Astrocyte of the spinal cord (primary cell): ENCODE data around the gene UTF1.
A peak's percentile ranks its signal among the peaks of the same experiment; 100 is the strongest.

Source experiments
- DNase-seq: peaks from one replicate; pipeline ENCODE4 v3.0.0; 2011; ENCODE audit warnings: low read depth, low spot score
- H3K4me3 ChIP-seq: 2 replicates; pipeline ENCODE4 v1.5.1; 2011; ENCODE audit warnings: low read depth, mild to moderate bottlenecking, low read length, moderate library complexity
- in situ Hi-C: cut with HindIII; loops from 2 replicates; pipeline ENCODE4 v1.10.0; 2017; ENCODE audit warnings: low sequenced_read_pairs
- TF ChIP-seq, protein P1 (sequence below): IDR thresholded peaks from 2 replicates; pipeline ENCODE4 v1.5.1; 2012; ENCODE audit warnings: low read depth, mild to moderate bottlenecking, low read length, inconsistent platforms

The UTF1 gene

DNA sequence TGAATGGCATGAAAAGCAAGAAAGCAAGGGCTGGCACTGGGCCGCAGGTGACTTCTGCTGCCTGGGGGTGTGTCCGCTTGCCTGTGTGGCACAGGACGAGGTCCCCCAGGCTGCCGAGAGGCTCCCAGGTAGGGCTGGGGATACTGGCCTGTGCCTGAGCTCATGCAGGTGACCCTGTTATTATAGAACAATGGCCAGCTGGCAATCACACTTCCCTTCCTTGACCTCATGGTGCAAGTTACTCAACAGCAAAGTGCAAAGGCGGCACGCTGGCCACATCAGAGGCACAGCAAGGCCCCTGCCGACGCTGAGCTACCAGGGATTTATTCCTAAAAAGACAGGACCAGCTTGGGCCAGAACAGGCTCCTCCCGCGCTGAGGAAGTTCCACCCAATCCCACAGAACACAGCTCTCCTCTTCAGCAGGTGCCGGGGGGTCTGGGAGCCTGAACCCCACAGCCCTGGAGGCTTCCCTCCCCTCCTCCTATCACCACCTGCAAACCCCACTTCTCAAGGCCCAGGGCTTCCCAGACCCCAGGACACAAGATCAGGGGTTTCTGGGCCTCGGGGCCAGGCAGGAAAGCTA lies 48.1 kb downstream of the UTF1 start:
- no peak for DNase-seq
- in situ Hi-C loops, result no loop called here
- TF ChIP-seq, protein P1, sequence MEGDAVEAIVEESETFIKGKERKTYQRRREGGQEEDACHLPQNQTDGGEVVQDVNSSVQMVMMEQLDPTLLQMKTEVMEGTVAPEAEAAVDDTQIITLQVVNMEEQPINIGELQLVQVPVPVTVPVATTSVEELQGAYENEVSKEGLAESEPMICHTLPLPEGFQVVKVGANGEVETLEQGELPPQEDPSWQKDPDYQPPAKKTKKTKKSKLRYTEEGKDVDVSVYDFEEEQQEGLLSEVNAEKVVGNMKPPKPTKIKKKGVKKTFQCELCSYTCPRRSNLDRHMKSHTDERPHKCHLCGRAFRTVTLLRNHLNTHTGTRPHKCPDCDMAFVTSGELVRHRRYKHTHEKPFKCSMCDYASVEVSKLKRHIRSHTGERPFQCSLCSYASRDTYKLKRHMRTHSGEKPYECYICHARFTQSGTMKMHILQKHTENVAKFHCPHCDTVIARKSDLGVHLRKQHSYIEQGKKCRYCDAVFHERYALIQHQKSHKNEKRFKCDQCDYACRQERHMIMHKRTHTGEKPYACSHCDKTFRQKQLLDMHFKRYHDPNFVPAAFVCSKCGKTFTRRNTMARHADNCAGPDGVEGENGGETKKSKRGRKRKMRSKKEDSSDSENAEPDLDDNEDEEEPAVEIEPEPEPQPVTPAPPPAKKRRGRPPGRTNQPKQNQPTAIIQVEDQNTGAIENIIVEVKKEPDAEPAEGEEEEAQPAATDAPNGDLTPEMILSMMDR, result no peak
- no peak overlapping the region for H3K4me3 ChIP-seq

DNA sequence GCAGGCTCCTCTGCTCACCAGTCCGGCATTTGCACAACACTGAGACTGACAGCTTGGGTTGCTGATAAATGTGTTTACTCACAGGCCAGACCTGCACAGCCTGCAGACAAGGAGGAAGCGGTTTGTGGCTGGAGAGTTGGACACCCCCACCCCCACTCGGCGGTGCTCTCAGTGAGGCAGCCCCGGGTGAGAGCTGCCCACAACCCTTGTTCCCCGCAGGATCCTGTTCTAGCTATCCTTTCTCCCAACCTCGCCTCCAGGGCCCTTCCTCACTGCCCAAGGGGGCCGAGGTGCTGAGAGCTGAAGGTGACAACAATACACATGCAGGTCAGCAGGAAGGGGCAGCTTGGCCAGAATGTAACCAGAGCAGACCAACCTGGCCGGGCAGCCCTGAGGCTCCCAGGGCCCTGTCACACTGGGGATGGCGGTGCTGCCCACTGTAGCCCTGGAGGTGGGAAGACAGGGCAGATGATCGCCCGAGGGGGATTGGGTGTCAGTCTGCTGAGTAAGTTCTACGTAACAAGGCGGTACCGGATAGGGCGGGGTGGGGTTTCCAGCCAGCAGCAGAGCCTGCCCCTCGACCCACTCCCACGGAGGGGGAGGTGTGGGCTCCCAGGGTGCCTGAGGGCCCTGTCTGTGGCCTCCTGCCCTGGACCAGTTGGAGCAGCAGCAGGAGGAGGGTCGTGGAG lies 48.7 kb downstream of the UTF1 start:
- TF ChIP-seq, protein P1, result no peak
- in situ Hi-C loops, result no loop called here
- H3K4me3 ChIP-seq, result no peak overlapping the region
- peak; percentile 51 for DNase-seq

DNA sequence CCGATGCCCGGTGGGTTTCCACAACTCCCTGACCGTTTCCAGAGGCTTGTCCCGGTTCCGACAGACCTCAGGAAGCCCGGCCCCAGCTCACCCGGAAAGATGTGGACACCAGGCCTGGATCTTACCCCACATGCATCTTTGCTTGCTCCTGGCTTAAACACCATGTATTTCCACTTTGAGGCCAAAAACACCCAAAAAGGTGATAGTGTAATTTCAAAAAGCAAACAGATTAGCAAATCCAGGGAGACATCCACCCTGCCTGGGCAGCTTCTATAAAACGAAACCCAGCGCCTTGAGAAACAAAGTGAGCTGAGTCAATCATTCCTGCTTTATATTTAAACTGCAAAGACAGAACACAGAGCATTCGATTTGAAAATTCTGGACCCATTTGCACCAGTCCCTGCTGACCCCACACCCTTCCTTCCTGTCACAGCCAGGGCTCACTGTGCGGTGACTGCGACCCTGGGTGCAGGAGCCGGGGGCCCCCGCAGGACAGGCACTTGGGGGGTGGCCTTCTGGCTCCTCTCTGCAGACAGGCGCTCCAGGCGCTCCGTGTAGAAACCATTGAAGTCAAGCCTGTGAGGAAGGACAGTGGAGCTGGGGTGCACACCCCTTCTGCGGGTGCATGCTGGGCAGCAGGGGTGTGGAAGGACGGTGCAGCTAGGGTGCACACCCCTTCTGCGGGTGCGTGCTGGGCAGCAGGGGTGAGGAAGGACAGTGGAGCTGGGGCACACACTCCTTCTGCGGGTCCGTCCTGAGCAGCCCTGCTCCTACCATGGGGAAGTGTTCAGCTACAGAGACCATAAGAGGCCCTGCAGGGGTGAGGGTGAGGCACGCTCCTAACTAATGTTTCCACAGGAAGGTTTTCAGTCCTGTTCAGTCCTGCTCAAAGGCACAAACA lies 49.6 kb downstream of the UTF1 start:
- TF ChIP-seq, protein P1, result no peak
- in situ Hi-C loops, result no loop called here
- H3K4me3 ChIP-seq, result no peak overlapping the region
- no peak for DNase-seq

DNA sequence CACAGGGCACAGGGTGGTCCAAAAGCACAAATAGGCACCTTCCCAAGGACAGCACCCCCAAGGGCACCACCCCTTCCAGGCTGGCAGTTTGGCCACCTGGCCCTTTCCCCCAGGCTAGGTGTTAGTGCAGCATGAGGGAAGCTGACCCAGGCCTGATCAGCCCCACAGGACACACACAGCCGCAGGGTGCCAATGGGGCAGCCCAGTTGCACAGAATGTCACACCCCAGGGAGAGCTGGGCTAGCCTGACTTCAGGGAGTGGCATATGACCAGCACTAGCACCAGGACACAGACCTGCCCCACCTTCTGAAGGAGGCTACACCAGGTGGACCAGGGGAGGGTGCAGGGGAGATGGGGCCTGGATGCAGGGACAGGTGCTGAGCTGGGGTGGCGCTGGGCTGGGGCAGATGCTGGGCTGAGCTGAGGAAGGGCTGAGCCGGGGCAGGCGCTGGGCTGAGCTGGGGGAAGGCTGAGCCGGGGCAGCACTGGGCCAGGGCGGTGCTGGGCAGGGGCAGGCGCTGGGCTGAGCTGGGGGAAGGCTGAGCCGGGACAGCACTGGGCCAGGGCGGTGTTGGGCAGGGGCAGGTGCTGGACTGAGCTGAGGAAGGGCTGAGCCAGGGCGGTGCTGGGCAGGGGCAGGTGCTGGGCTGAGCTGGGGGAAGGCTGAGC lies 50.5 kb downstream of the UTF1 start:
- H3K4me3 ChIP-seq, result no peak overlapping the region
- in situ Hi-C loops, result no loop called here
- no peak for DNase-seq
- TF ChIP-seq, protein P1, result no peak

DNA sequence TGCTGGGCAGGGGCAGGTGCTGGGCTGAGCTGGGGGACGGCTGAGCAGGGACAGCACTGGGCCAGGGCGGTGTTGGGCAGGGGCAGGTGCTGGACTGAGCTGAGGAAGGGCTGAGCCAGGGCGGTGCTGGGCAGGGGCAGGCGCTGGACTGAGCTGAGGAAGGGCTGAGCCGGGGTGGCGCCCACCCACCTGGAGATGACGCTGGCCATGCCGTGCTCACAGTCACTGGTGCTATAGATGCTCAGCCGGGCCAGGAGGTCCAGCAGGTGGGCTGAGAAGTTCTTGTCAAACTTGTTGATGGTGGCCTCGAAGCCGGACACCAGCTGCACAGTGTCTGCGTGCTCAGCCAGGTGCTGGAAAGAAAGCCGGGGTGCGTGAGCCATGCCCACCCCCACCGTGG lies 51.1 kb downstream of the UTF1 start:
- in situ Hi-C loops, result no loop called here

More for the DNA sequence above, 51.1 kb downstream of the UTF1 start:
- TF ChIP-seq, protein P1, result no peak
- DNase-seq, result no peak
- H3K4me3 ChIP-seq, result no peak overlapping the region
